HG02884 (cell line): Measurements from ENCODE around the gene RBPJL.
"Not testable (repeated sequence)": the region's sequence is repeated elsewhere in the genome, so short reads cannot be mapped to it uniquely, and the experiment has no call there.

ENCODE experiments used
- ATAC-seq: cut with Tn5 transposase; IDR thresholded peaks from one replicate; pipeline ENCODE4 v1.9.1; 2021; ENCODE audit warnings: mild to moderate bottlenecking, moderate library complexity; ENCODE audit not compliant: unreplicated experiment

The RBPJL gene

GRCh38 chr20:45341579-45341938 lies 34.9 kb downstream of the RBPJL start:
- no peak for ATAC-seq

GRCh38 chr20:45341939-45342854 lies 35.6 kb downstream of the RBPJL start:
- ATAC-seq = no peak

- no peak for ATAC-seq
These were observed 36.4 kb downstream of the RBPJL start for GRCh38 chr20:45342855-45343531.

- no peak for ATAC-seq
These were observed 37.0 kb downstream of the RBPJL start for GRCh38 chr20:45343532-45344167.

- ATAC-seq = no peak
These were observed 37.7 kb downstream of the RBPJL start for GRCh38 chr20:45344168-45344860.

- ATAC-seq = no peak
These were observed 38.7 kb downstream of the RBPJL start for GRCh38 chr20:45345104-45345936.

- no peak for ATAC-seq
These were observed 39.7 kb downstream of the RBPJL start for GRCh38 chr20:45346291-45346718.

- ATAC-seq = no peak
These were observed 40.2 kb downstream of the RBPJL start for GRCh38 chr20:45346851-45347250.

GRCh38 chr20:45347297-45347935 lies 40.8 kb downstream of the RBPJL start:
- ATAC-seq = no peak

- no peak for ATAC-seq
These were observed 41.5 kb downstream of the RBPJL start, which contains the start of gene SDC4 for GRCh38 chr20:45347936-45348778. SDC4 (minus strand) TSS chr20:45348424; CDS start chr20:45348384, 40 bp downstream.

- no peak for ATAC-seq
These were observed 43.6 kb downstream of the RBPJL start for GRCh38 chr20:45350217-45350616.

- not testable (repeated sequence) for ATAC-seq
These were observed 44.2 kb downstream of the RBPJL start for GRCh38 chr20:45350795-45351194.

GRCh38 chr20:45352729-45353128 lies 46.1 kb downstream of the RBPJL start:
- ATAC-seq = no peak

- no peak for ATAC-seq
These were observed 47.1 kb downstream of the RBPJL start for GRCh38 chr20:45353746-45354145.

GRCh38 chr20:45354423-45355208 lies 48.0 kb downstream of the RBPJL start:
- ATAC-seq = no peak

GRCh38 chr20:45355209-45356084 lies 48.8 kb downstream of the RBPJL start:
- ATAC-seq = no peak
